ENCODE measurements around the gene DONSON. TPM values are rescaled to one million over a fixed set of nuclear protein-coding genes. Genes with fewer than 3 reads are reported as not detected.
A peak's percentile ranks its signal among the peaks of the same experiment; 100 is the strongest.

Gene DONSON
- polyA plus RNA-seq, 2 of the 4 experiments (the other 2 are of a cell fraction) = 20.7 to 32.0 TPM

DNA sequence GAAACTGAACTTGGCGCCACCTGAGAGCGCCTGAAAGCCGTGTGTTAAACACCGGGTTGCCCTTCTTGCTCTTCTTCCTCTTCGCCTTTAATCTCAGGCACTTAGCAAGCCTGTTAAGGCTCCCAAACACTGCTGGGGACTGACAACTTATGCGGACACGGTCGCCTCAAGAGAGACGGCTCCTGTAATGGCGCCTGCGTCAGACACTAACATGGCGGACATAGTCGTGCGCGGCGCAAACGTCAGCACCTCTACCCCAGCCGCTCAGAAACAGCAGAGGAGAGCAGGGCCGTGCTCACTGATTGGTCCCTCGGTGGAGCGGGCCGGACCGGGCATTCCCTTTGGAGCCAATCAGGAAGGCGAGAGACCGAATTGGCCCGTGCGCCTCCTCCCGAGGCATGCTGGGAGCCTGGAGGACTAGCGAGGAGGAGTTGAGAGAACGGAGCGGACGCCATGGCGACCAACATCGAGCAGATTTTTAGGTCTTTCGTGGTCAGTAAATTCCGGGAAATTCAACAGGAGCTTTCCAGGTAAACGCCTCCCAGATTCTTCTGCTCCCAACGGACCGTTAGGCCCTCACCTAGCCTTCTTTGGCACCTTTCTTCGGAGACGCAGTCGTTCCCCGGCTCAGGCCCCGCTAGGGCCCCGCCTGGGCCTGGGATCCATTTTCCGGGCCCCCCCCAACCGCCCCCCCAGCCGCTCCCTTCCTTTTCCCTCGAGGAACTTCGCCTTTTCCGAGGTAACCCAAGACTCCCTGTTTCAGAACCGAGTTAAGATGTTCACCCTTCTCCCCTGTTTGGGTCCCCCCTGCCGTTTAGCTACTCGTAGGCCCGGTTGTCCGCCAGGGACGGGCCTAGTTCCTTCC, 45.6 kb downstream of the DONSON start, which contains the start of gene SON (continued):
- TF ChIP-seq EHMT2 (IDR thresholded peaks at IDR 0.05; ENCODE audit: low read depth) (no peak), HEYL (CRISPR knock-in tag; IDR thresholded peaks at IDR 0.05) (no peak), HOXB13 (CRISPR knock-in tag; IDR thresholded peaks at IDR 0.05; ENCODE audit: low read depth) (no peak), NR3C1 (IDR thresholded peaks at IDR 0.05) (no peak), MAZ (IDR thresholded peaks at IDR 0.05; ENCODE audit: borderline replicate concordance, low read depth, low read length) (no peak), CHD2 (IDR thresholded peaks at IDR 0.05; ENCODE audit: low read length, partially characterized antibody) (no peak), POLR2A (IDR thresholded peaks at IDR 0.05; ENCODE audit: low read length) (peak; percentile 68), TP53 (CRISPR knock-in tag; IDR thresholded peaks at IDR 0.05) (no peak), JUN (IDR thresholded peaks at IDR 0.05) (peak; percentile 65 to 75; a peak in 3 of 5 replicates), RCOR1 (IDR thresholded peaks at IDR 0.05; ENCODE audit: low read depth, low read length) (no peak), RARB (CRISPR knock-in tag; IDR thresholded peaks at IDR 0.05) (no peak), MAFK (IDR thresholded peaks at IDR 0.05; ENCODE audit: partially characterized antibody) (peak; percentile 48)
- TF ChIP-seq, protein P1, sequence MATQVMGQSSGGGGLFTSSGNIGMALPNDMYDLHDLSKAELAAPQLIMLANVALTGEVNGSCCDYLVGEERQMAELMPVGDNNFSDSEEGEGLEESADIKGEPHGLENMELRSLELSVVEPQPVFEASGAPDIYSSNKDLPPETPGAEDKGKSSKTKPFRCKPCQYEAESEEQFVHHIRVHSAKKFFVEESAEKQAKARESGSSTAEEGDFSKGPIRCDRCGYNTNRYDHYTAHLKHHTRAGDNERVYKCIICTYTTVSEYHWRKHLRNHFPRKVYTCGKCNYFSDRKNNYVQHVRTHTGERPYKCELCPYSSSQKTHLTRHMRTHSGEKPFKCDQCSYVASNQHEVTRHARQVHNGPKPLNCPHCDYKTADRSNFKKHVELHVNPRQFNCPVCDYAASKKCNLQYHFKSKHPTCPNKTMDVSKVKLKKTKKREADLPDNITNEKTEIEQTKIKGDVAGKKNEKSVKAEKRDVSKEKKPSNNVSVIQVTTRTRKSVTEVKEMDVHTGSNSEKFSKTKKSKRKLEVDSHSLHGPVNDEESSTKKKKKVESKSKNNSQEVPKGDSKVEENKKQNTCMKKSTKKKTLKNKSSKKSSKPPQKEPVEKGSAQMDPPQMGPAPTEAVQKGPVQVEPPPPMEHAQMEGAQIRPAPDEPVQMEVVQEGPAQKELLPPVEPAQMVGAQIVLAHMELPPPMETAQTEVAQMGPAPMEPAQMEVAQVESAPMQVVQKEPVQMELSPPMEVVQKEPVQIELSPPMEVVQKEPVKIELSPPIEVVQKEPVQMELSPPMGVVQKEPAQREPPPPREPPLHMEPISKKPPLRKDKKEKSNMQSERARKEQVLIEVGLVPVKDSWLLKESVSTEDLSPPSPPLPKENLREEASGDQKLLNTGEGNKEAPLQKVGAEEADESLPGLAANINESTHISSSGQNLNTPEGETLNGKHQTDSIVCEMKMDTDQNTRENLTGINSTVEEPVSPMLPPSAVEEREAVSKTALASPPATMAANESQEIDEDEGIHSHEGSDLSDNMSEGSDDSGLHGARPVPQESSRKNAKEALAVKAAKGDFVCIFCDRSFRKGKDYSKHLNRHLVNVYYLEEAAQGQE (IDR thresholded peaks at IDR 0.05) = no peak; the same call in 1 of the 2 replicates
- TF ChIP-seq, protein P2, sequence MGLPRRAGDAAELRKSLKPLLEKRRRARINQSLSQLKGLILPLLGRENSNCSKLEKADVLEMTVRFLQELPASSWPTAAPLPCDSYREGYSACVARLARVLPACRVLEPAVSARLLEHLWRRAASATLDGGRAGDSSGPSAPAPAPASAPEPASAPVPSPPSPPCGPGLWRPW (IDR thresholded peaks at IDR 0.05) = no peak
- TF ChIP-seq, protein P3, sequence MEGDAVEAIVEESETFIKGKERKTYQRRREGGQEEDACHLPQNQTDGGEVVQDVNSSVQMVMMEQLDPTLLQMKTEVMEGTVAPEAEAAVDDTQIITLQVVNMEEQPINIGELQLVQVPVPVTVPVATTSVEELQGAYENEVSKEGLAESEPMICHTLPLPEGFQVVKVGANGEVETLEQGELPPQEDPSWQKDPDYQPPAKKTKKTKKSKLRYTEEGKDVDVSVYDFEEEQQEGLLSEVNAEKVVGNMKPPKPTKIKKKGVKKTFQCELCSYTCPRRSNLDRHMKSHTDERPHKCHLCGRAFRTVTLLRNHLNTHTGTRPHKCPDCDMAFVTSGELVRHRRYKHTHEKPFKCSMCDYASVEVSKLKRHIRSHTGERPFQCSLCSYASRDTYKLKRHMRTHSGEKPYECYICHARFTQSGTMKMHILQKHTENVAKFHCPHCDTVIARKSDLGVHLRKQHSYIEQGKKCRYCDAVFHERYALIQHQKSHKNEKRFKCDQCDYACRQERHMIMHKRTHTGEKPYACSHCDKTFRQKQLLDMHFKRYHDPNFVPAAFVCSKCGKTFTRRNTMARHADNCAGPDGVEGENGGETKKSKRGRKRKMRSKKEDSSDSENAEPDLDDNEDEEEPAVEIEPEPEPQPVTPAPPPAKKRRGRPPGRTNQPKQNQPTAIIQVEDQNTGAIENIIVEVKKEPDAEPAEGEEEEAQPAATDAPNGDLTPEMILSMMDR (IDR thresholded peaks at IDR 0.05) = no peak
- TF ChIP-seq, protein P4, sequence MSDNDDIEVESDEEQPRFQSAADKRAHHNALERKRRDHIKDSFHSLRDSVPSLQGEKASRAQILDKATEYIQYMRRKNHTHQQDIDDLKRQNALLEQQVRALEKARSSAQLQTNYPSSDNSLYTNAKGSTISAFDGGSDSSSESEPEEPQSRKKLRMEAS (IDR thresholded peaks at IDR 0.05) = peak; percentile 60
- TF ChIP-seq, protein P5, sequence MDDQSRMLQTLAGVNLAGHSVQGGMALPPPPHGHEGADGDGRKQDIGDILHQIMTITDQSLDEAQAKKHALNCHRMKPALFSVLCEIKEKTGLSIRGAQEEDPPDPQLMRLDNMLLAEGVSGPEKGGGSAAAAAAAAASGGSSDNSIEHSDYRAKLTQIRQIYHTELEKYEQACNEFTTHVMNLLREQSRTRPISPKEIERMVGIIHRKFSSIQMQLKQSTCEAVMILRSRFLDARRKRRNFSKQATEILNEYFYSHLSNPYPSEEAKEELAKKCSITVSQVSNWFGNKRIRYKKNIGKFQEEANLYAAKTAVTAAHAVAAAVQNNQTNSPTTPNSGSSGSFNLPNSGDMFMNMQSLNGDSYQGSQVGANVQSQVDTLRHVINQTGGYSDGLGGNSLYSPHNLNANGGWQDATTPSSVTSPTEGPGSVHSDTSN (IDR thresholded peaks at IDR 0.05) = no peak

DNA sequence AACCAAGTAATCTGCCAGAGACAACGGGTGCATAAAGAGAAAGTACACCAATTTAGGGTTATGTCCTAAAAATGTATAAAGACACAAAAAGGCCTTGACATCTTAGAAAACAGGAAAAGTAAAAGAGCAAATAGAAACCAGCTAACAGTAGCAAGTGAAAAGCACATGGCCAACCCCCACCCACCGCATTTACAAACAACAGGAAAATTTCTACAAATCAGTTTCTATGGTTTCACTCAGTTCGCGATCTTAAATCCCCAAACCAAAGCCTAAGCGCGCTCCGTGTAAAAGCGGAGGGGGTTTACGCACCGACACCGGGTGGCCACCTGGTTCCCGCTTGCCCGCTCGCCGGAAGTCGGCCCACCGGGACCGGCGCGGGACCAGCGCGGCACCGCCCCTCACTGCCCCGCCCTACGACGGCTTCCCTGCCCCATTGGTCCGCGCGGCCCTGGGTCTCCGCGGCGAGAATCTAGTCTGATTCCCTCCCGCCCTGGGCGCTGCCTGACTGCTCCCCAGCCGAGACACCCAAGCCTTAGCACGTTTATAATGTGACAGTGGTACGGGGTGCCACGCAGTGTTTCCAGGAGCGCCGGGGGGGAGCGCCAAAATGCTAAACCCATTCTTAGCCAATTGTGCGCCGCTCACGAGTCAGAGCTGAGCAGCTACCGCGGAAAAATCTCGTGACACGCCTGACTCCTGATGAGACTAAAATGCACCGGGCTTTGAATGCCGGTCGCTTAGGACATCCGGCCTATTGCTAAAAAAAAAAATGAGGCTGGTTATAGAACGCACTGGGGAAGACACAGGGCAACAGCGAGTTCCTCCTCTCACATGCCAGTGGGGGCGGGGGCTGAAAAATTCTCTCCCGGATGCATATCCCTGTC, 46.5 kb downstream of the DONSON start, which contains the start of gene GART:
GART (minus strand) TSS at position 362 of the 884 bp plus-strand sequence. CDS start 2,802 bp downstream, outside the sequence.
- FAIRE-seq = no peak
- ATAC-seq = peak; percentile 83 to 91
- H3K4me3 ChIP-seq = peak within 1 kb of the TSS; percentile 79
- DNase-seq (ENCODE audit: low read depth in 1 of 2, low spot score in 1 of 2) = peak; percentile 33 to 77
- peaks cover 22% of the 10 kb centered on the region for H3K4me1 ChIP-seq
- peak within 1 kb of the TSS; percentile 97 to 98 for H3K27ac ChIP-seq
- ChIA-PET CTCF (no interaction called here), POLR2A (interaction anchor here (0.6 to 1.1 kb wide), 2 partner anchors 37 to 47 kb away, joined by 3 to 8 read pairs; partner anchors contain the start of gene DONSON)
- H3K4me2 ChIP-seq = peak within 1 kb of the TSS; percentile 90
- WGBS (ENCODE audit: missing lambda C conversion rate) = under 1% methylated on average over 19 of the region's 56 CpGs
- no peaks in the 10 kb centered on the region for H3K9me3 ChIP-seq
- TF ChIP-seq, protein P3 (IDR thresholded peaks at IDR 0.05) = no peak
- TF ChIP-seq NPAS2 (CRISPR knock-in tag; IDR thresholded peaks at IDR 0.05; ENCODE audit: borderline replicate concordance) (no peak), HOXA7 (CRISPR knock-in tag; IDR thresholded peaks at IDR 0.05) (0 out of 2 replicates have a peak, but pooled peaks have one; percentile 73), JUN (IDR thresholded peaks at IDR 0.05) (peak in 1 of 2 experiments; percentile 47; a peak in 2 of 5 replicates), FOSB (CRISPR knock-in tag; IDR thresholded peaks at IDR 0.05) (0 out of 2 replicates have a peak, but pooled peaks have one; percentile 43), HOXB13 (CRISPR knock-in tag; IDR thresholded peaks at IDR 0.05; ENCODE audit: low read depth) (no peak), SREBF2 (IDR thresholded peaks at IDR 0.05) (no peak), PHF8 (IDR thresholded peaks at IDR 0.05; ENCODE audit: borderline replicate concordance, low read depth) (peak; percentile 38; the same call in 1 of the 2 replicates), ZFP36 (IDR thresholded peaks at IDR 0.05; ENCODE audit: borderline replicate concordance, partially characterized antibody) (no peak), MAZ (IDR thresholded peaks at IDR 0.05; ENCODE audit: borderline replicate concordance, low read depth, low read length) (no peak)
- TF ChIP-seq, protein P6, sequence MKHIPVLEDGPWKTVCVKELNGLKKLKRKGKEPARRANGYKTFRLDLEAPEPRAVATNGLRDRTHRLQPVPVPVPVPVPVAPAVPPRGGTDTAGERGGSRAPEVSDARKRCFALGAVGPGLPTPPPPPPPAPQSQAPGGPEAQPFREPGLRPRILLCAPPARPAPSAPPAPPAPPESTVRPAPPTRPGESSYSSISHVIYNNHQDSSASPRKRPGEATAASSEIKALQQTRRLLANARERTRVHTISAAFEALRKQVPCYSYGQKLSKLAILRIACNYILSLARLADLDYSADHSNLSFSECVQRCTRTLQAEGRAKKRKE (CRISPR knock-in tag; IDR thresholded peaks at IDR 0.05; ENCODE audit: low read depth) = no peak
